ENCODE results near the gene LOXHD1. TPM values are rescaled to one million over a fixed set of nuclear protein-coding genes. Genes with fewer than 3 reads are reported as not detected.

LOXHD1 gene
- total and polyA plus RNA-seq, 5 donors: 0.15 to 0.54 (median 0.31) TPM

GRCh38 chr18:46439037-46439436 lies 218.0 kb downstream of the LOXHD1 start:
- Histone ChIP-seq H3K9me3 (ENCODE audit: control insufficient read depth, low read length) (no peaks in the 10 kb centered on the region), H3K4me1 (ENCODE audit: control insufficient read depth, insufficient read depth, low read length) (no peaks in the 10 kb centered on the region), H3K27me3 (ENCODE audit: control insufficient read depth, insufficient read depth) (no peaks in the 10 kb centered on the region), H3K27ac (ENCODE audit: low read length) (no peak overlapping the region), H3K4me3 (ENCODE audit: low read length) (no peak overlapping the region)
- 94% methylated on average over 4 of the region's 4 CpGs for WGBS
- no peak for ATAC-seq
- intact Hi-C loops (cut with DNase I): no loop called here
- DNase-seq: no peak

- ATAC-seq (no peak), DNase-seq (no peak)
- H3K4me1 ChIP-seq (ENCODE audit: control insufficient read depth, insufficient read depth, low read length): no peaks in the 10 kb centered on the region
- H3K27me3 ChIP-seq (ENCODE audit: control insufficient read depth, insufficient read depth): no peaks in the 10 kb centered on the region
- H3K4me3 ChIP-seq (ENCODE audit: low read length): no peak overlapping the region
- no peak overlapping the region for H3K27ac ChIP-seq (ENCODE audit: low read length)
- no peaks in the 10 kb centered on the region for H3K9me3 ChIP-seq (ENCODE audit: control insufficient read depth, low read length)
- 92% methylated on average over 5 of the region's 5 CpGs for WGBS
- intact Hi-C loops (cut with DNase I): no loop called here
Observed at GRCh38 chr18:46437061-46437460, 220.0 kb downstream of the LOXHD1 start.

GRCh38 chr18:46436621-46437020 lies 220.4 kb downstream of the LOXHD1 start:
- H3K4me3 ChIP-seq (ENCODE audit: low read length): no peak overlapping the region
- intact Hi-C loops (cut with DNase I): no loop called here
- no peaks in the 10 kb centered on the region for H3K9me3 ChIP-seq (ENCODE audit: control insufficient read depth, low read length)
- no peaks in the 10 kb centered on the region for H3K27me3 ChIP-seq (ENCODE audit: control insufficient read depth, insufficient read depth)
- no peak for DNase-seq
- WGBS: 79% methylated on average over 2 of the region's 2 CpGs
- no peaks in the 10 kb centered on the region for H3K4me1 ChIP-seq (ENCODE audit: control insufficient read depth, insufficient read depth, low read length)
- ATAC-seq: no peak
- no peak overlapping the region for H3K27ac ChIP-seq (ENCODE audit: low read length)

GRCh38 chr18:46435031-46435430 lies 222.0 kb downstream of the LOXHD1 start:
- H3K4me1 ChIP-seq (ENCODE audit: control insufficient read depth, insufficient read depth, low read length): no peaks in the 10 kb centered on the region
- ATAC-seq (no peak), DNase-seq (no peak)
- no peak overlapping the region for H3K27ac ChIP-seq (ENCODE audit: low read length)
- no peaks in the 10 kb centered on the region for H3K9me3 ChIP-seq (ENCODE audit: control insufficient read depth, low read length)
- H3K27me3 ChIP-seq (ENCODE audit: control insufficient read depth, insufficient read depth): no peaks in the 10 kb centered on the region
- 95% methylated on average over 9 of the region's 9 CpGs for WGBS
- intact Hi-C loops (cut with DNase I): no loop called here
- H3K4me3 ChIP-seq (ENCODE audit: low read length): no peak overlapping the region

- intact Hi-C loops (cut with DNase I): no loop called here
- 97% methylated on average over 3 of the region's 3 CpGs for WGBS
- ATAC-seq: no peak
- Histone ChIP-seq H3K27me3 (ENCODE audit: control insufficient read depth, insufficient read depth) (no peaks in the 10 kb centered on the region), H3K27ac (ENCODE audit: low read length) (no peak overlapping the region), H3K4me1 (ENCODE audit: control insufficient read depth, insufficient read depth, low read length) (no peaks in the 10 kb centered on the region), H3K9me3 (ENCODE audit: control insufficient read depth, low read length) (no peaks in the 10 kb centered on the region), H3K4me3 (ENCODE audit: low read length) (no peak overlapping the region)
- DNase-seq: no peak
Observed at GRCh38 chr18:46434629-46435028, 222.4 kb downstream of the LOXHD1 start.

- ATAC-seq (no peak), DNase-seq (no peak)
- intact Hi-C loops (cut with DNase I): no loop called here
- 75% methylated on average over 35 of the region's 35 CpGs for WGBS
- H3K27ac ChIP-seq (ENCODE audit: low read length): no peak overlapping the region
- H3K9me3 ChIP-seq (ENCODE audit: control insufficient read depth, low read length): no peaks in the 10 kb centered on the region
- H3K4me1 ChIP-seq (ENCODE audit: control insufficient read depth, insufficient read depth, low read length): no peaks in the 10 kb centered on the region
- H3K4me3 ChIP-seq (ENCODE audit: low read length): no peak overlapping the region
- no peaks in the 10 kb centered on the region for H3K27me3 ChIP-seq (ENCODE audit: control insufficient read depth, insufficient read depth)
Observed at GRCh38 chr18:46433121-46433826, 223.7 kb downstream of the LOXHD1 start.

- DNase-seq: no peak
- no peak overlapping the region for H3K4me3 ChIP-seq (ENCODE audit: low read length)
- no peak for ATAC-seq
- H3K9me3 ChIP-seq (ENCODE audit: control insufficient read depth, low read length): no peaks in the 10 kb centered on the region
- H3K27ac ChIP-seq (ENCODE audit: low read length): no peak overlapping the region
- H3K4me1 ChIP-seq (ENCODE audit: control insufficient read depth, insufficient read depth, low read length): no peaks in the 10 kb centered on the region
- intact Hi-C loops (cut with DNase I): no loop called here
- WGBS: 67% methylated on average over 4 of the region's 4 CpGs
- no peaks in the 10 kb centered on the region for H3K27me3 ChIP-seq (ENCODE audit: control insufficient read depth, insufficient read depth)
Observed at GRCh38 chr18:46431522-46432171, 225.4 kb downstream of the LOXHD1 start.

- DNase-seq (no peak), ATAC-seq (no peak)
- no peaks in the 10 kb centered on the region for H3K4me1 ChIP-seq (ENCODE audit: control insufficient read depth, insufficient read depth, low read length)
- no peaks in the 10 kb centered on the region for H3K27me3 ChIP-seq (ENCODE audit: control insufficient read depth, insufficient read depth)
- no peak overlapping the region for H3K4me3 ChIP-seq (ENCODE audit: low read length)
- no peaks in the 10 kb centered on the region for H3K9me3 ChIP-seq (ENCODE audit: control insufficient read depth, low read length)
- intact Hi-C loops (cut with DNase I): no loop called here
- H3K27ac ChIP-seq (ENCODE audit: low read length): no peak overlapping the region
- WGBS: 64% methylated on average over 2 of the region's 2 CpGs
Observed at GRCh38 chr18:46429649-46430224, 227.3 kb downstream of the LOXHD1 start.

- Histone ChIP-seq H3K27me3 (ENCODE audit: control insufficient read depth, insufficient read depth) (no peaks in the 10 kb centered on the region), H3K4me1 (ENCODE audit: control insufficient read depth, insufficient read depth, low read length) (no peaks in the 10 kb centered on the region), H3K4me3 (ENCODE audit: low read length) (no peak overlapping the region), H3K9me3 (ENCODE audit: control insufficient read depth, low read length) (no peaks in the 10 kb centered on the region), H3K27ac (ENCODE audit: low read length) (no peak overlapping the region)
- 84% methylated on average over 4 of the region's 4 CpGs for WGBS
- intact Hi-C loops (cut with DNase I): no loop called here
- DNase-seq (no peak), ATAC-seq (no peak)
Observed at GRCh38 chr18:46429130-46429529, 227.9 kb downstream of the LOXHD1 start.

- WGBS: 67% methylated on average over 3 of the region's 3 CpGs
- Histone ChIP-seq H3K27ac (ENCODE audit: low read length) (no peak overlapping the region), H3K4me1 (ENCODE audit: control insufficient read depth, insufficient read depth, low read length) (no peaks in the 10 kb centered on the region), H3K9me3 (ENCODE audit: control insufficient read depth, low read length) (no peaks in the 10 kb centered on the region), H3K27me3 (ENCODE audit: control insufficient read depth, insufficient read depth) (no peaks in the 10 kb centered on the region), H3K4me3 (ENCODE audit: low read length) (no peak overlapping the region)
- ATAC-seq: no peak
- DNase-seq: no peak
- intact Hi-C loops (cut with DNase I): no loop called here
Observed at GRCh38 chr18:46428368-46428767, 228.7 kb downstream of the LOXHD1 start.

- H3K27ac ChIP-seq (ENCODE audit: low read length): no peak overlapping the region
- no peak overlapping the region for H3K4me3 ChIP-seq (ENCODE audit: low read length)
- H3K9me3 ChIP-seq (ENCODE audit: control insufficient read depth, low read length): no peaks in the 10 kb centered on the region
- 92% methylated on average over 16 of the region's 16 CpGs for WGBS
- intact Hi-C loops (cut with DNase I): no loop called here
- no peaks in the 10 kb centered on the region for H3K4me1 ChIP-seq (ENCODE audit: control insufficient read depth, insufficient read depth, low read length)
- DNase-seq (no peak), ATAC-seq (no peak)
- no peaks in the 10 kb centered on the region for H3K27me3 ChIP-seq (ENCODE audit: control insufficient read depth, insufficient read depth)
Observed at GRCh38 chr18:46427216-46427995, 229.6 kb downstream of the LOXHD1 start.
